ENCODE results near the gene TDP1. TPM values are rescaled to one million over a fixed set of nuclear protein-coding genes. Genes with fewer than 3 reads are reported as not detected.

TDP1 gene
- polyA plus RNA-seq, 1 donor, result 8.1 TPM

Other genes with a start within 250 kb of the TDP1 start
- 5.0 TPM for gene EFCAB11, start 1.2 kb upstream of the TDP1 start, polyA plus RNA-seq (ENCODE audit: insufficient read length)
- 0.30 TPM for gene KCNK13, start 106.1 kb downstream of the TDP1 start, polyA plus RNA-seq (ENCODE audit: insufficient read length)